Measurements from ENCODE around the gene SDK1. TPM values are rescaled to one million over a fixed set of nuclear protein-coding genes. Genes with fewer than 3 reads are reported as not detected.

Gene SDK1
- total RNA-seq, 1 donor from 2014 or later: 37.6 TPM

GRCh38 chr7:3648276-3648675, 347.2 kb downstream of the SDK1 start:
- Mint-ChIP-seq H3K9me3 (ENCODE audit: low read depth) (no peaks in the 10 kb centered on the region), H3K27me3 (no peaks in the 10 kb centered on the region), H3K27ac (no peak overlapping the region), H3K4me3 (ENCODE audit: low read depth) (no peak overlapping the region), H3K36me3 (ENCODE audit: insufficient read depth) (peaks cover 7% of the 10 kb centered on the region), H3K4me1 (ENCODE audit: low read depth) (peaks cover 4% of the 10 kb centered on the region)
- no peak for TF ChIP-seq CTCF (IDR thresholded peaks at IDR 0.05; ENCODE audit: unreplicated experiment)
- DNase-seq (ENCODE audit: low spot score, unreplicated experiment): no peak

GRCh38 chr7:3649250-3649649, 348.2 kb downstream of the SDK1 start:
- TF ChIP-seq CTCF (IDR thresholded peaks at IDR 0.05; ENCODE audit: unreplicated experiment): no peak
- Mint-ChIP-seq H3K4me1 (ENCODE audit: low read depth) (peaks cover 4% of the 10 kb centered on the region), H3K4me3 (ENCODE audit: low read depth) (no peak overlapping the region), H3K36me3 (ENCODE audit: insufficient read depth) (peaks cover 5% of the 10 kb centered on the region), H3K27me3 (no peaks in the 10 kb centered on the region), H3K9me3 (ENCODE audit: low read depth) (no peaks in the 10 kb centered on the region), H3K27ac (no peak overlapping the region)
- no peak for DNase-seq (ENCODE audit: low spot score, unreplicated experiment)

GRCh38 chr7:3649678-3650440, 348.8 kb downstream of the SDK1 start:
- Mint-ChIP-seq H3K9me3 (ENCODE audit: low read depth) (no peaks in the 10 kb centered on the region), H3K27ac (no peak overlapping the region), H3K4me1 (ENCODE audit: low read depth) (peaks cover 4% of the 10 kb centered on the region), H3K36me3 (ENCODE audit: insufficient read depth) (peaks cover 5% of the 10 kb centered on the region), H3K4me3 (ENCODE audit: low read depth) (no peak overlapping the region), H3K27me3 (no peaks in the 10 kb centered on the region)
- no peak for DNase-seq (ENCODE audit: low spot score, unreplicated experiment)
- no peak for TF ChIP-seq CTCF (IDR thresholded peaks at IDR 0.05; ENCODE audit: unreplicated experiment)

- no peak for DNase-seq (ENCODE audit: low spot score, unreplicated experiment)
- Mint-ChIP-seq H3K4me3 (ENCODE audit: low read depth) (no peak overlapping the region), H3K4me1 (ENCODE audit: low read depth) (peaks cover 4% of the 10 kb centered on the region), H3K27ac (no peak overlapping the region), H3K27me3 (no peaks in the 10 kb centered on the region), H3K36me3 (ENCODE audit: insufficient read depth) (peaks cover 6% of the 10 kb centered on the region), H3K9me3 (ENCODE audit: low read depth) (no peaks in the 10 kb centered on the region)
- TF ChIP-seq CTCF (IDR thresholded peaks at IDR 0.05; ENCODE audit: unreplicated experiment): no peak
Observed at GRCh38 chr7:3650844-3651243, 349.8 kb downstream of the SDK1 start.

- Mint-ChIP-seq H3K27ac (no peak overlapping the region), H3K4me1 (ENCODE audit: low read depth) (no peaks in the 10 kb centered on the region), H3K36me3 (ENCODE audit: insufficient read depth) (peaks cover 9% of the 10 kb centered on the region), H3K27me3 (no peaks in the 10 kb centered on the region), H3K9me3 (ENCODE audit: low read depth) (no peaks in the 10 kb centered on the region), H3K4me3 (ENCODE audit: low read depth) (no peak overlapping the region)
- no peak for TF ChIP-seq CTCF (IDR thresholded peaks at IDR 0.05; ENCODE audit: unreplicated experiment)
- DNase-seq (ENCODE audit: low spot score, unreplicated experiment): no peak
Observed at GRCh38 chr7:3655635-3656034, 354.6 kb downstream of the SDK1 start.
